Measurements from ENCODE around the gene RHOT2. TPM values are rescaled to one million over a fixed set of nuclear protein-coding genes. Genes with fewer than 3 reads are reported as not detected.

The RHOT2 gene
- total and polyA plus RNA-seq, 9 of the 15 experiments (the other 6 are each of a cell fraction or from before 2014, with no cell fraction given): 5.0 to 373 (median 112) TPM

DNA sequence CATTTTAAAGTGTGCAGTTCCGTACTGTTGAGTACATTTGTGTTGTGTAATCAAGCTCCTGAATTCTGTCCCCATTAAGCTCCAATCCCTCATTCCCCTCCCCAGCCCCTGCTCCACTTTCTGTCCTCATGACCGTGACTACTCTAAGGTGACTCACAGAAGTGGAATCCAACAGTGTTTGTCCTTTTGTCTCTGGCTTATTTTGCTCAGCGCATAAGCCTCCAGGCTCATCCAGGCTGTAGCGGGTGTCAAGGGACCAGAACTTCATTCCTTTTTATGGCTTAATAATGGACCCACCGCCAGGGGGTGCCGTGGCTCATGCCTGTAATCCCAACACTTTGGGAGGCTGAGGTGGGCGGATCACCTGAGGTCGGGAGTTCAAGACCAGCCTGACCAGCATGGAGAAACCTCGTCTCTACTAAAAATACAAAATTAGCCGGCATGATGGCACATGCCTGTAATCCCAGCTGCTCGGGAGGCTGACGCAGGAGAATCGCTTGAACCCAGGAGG, 44.9 kb downstream of the RHOT2 start (continued):
- TF ChIP-seq, protein P1, sequence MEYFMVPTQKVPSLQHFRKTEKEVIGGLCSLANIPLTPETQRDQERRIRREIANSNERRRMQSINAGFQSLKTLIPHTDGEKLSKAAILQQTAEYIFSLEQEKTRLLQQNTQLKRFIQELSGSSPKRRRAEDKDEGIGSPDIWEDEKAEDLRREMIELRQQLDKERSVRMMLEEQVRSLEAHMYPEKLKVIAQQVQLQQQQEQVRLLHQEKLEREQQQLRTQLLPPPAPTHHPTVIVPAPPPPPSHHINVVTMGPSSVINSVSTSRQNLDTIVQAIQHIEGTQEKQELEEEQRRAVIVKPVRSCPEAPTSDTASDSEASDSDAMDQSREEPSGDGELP (CRISPR knock-in tag; IDR thresholded peaks at IDR 0.05; ENCODE audit: borderline replicate concordance): peak; percentile 61; the same call in 1 of the 2 replicates
- TF ChIP-seq, protein P2, sequence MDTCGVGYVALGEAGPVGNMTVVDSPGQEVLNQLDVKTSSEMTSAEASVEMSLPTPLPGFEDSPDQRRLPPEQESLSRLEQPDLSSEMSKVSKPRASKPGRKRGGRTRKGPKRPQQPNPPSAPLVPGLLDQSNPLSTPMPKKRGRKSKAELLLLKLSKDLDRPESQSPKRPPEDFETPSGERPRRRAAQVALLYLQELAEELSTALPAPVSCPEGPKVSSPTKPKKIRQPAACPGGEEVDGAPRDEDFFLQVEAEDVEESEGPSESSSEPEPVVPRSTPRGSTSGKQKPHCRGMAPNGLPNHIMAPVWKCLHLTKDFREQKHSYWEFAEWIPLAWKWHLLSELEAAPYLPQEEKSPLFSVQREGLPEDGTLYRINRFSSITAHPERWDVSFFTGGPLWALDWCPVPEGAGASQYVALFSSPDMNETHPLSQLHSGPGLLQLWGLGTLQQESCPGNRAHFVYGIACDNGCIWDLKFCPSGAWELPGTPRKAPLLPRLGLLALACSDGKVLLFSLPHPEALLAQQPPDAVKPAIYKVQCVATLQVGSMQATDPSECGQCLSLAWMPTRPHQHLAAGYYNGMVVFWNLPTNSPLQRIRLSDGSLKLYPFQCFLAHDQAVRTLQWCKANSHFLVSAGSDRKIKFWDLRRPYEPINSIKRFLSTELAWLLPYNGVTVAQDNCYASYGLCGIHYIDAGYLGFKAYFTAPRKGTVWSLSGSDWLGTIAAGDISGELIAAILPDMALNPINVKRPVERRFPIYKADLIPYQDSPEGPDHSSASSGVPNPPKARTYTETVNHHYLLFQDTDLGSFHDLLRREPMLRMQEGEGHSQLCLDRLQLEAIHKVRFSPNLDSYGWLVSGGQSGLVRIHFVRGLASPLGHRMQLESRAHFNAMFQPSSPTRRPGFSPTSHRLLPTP (IDR thresholded peaks at IDR 0.05; ENCODE audit: borderline replicate concordance, extremely low read depth, insufficient read length): peak; percentile 10
- TF ChIP-seq STAG1 (CRISPR knock-in tag; IDR thresholded peaks at IDR 0.05; ENCODE audit: borderline replicate concordance): peak; percentile 56; the same call in 1 of the 2 replicates
- TF ChIP-seq RAD21 (CRISPR knock-in tag; conservative IDR thresholded peaks at IDR 0.05 in 1 of 2, IDR thresholded peaks at IDR 0.05 in 1 of 2): peak; percentile 61 to 75
- TF ChIP-seq, protein P3, sequence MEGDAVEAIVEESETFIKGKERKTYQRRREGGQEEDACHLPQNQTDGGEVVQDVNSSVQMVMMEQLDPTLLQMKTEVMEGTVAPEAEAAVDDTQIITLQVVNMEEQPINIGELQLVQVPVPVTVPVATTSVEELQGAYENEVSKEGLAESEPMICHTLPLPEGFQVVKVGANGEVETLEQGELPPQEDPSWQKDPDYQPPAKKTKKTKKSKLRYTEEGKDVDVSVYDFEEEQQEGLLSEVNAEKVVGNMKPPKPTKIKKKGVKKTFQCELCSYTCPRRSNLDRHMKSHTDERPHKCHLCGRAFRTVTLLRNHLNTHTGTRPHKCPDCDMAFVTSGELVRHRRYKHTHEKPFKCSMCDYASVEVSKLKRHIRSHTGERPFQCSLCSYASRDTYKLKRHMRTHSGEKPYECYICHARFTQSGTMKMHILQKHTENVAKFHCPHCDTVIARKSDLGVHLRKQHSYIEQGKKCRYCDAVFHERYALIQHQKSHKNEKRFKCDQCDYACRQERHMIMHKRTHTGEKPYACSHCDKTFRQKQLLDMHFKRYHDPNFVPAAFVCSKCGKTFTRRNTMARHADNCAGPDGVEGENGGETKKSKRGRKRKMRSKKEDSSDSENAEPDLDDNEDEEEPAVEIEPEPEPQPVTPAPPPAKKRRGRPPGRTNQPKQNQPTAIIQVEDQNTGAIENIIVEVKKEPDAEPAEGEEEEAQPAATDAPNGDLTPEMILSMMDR (IDR thresholded peaks at IDR 0.05 in 2 of 3, conservative IDR thresholded peaks at IDR 0.05 in 1 of 3; ENCODE audit: insufficient read depth in 2 of 3, low read depth in 1 of 3, low read length in 3 of 3): peak; percentile 59 to 70 (median 66)
- peak; percentile 44; the same call in 1 of the 2 replicates for TF ChIP-seq BCOR (IDR thresholded peaks at IDR 0.05)
- TF ChIP-seq ARID2 (IDR thresholded peaks at IDR 0.05): 0 out of 2 replicates have a peak, but pooled peaks have one; percentile 38
- TF ChIP-seq LCOR (CRISPR knock-in tag; IDR thresholded peaks at IDR 0.05): peak; percentile 38; the same call in 1 of the 2 replicates
- TF ChIP-seq, protein P4, sequence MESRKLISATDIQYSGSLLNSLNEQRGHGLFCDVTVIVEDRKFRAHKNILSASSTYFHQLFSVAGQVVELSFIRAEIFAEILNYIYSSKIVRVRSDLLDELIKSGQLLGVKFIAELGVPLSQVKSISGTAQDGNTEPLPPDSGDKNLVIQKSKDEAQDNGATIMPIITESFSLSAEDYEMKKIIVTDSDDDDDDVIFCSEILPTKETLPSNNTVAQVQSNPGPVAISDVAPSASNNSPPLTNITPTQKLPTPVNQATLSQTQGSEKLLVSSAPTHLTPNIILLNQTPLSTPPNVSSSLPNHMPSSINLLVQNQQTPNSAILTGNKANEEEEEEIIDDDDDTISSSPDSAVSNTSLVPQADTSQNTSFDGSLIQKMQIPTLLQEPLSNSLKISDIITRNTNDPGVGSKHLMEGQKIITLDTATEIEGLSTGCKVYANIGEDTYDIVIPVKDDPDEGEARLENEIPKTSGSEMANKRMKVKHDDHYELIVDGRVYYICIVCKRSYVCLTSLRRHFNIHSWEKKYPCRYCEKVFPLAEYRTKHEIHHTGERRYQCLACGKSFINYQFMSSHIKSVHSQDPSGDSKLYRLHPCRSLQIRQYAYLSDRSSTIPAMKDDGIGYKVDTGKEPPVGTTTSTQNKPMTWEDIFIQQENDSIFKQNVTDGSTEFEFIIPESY (CRISPR knock-in tag; IDR thresholded peaks at IDR 0.05): peak; percentile 94
- TF ChIP-seq, protein P5, sequence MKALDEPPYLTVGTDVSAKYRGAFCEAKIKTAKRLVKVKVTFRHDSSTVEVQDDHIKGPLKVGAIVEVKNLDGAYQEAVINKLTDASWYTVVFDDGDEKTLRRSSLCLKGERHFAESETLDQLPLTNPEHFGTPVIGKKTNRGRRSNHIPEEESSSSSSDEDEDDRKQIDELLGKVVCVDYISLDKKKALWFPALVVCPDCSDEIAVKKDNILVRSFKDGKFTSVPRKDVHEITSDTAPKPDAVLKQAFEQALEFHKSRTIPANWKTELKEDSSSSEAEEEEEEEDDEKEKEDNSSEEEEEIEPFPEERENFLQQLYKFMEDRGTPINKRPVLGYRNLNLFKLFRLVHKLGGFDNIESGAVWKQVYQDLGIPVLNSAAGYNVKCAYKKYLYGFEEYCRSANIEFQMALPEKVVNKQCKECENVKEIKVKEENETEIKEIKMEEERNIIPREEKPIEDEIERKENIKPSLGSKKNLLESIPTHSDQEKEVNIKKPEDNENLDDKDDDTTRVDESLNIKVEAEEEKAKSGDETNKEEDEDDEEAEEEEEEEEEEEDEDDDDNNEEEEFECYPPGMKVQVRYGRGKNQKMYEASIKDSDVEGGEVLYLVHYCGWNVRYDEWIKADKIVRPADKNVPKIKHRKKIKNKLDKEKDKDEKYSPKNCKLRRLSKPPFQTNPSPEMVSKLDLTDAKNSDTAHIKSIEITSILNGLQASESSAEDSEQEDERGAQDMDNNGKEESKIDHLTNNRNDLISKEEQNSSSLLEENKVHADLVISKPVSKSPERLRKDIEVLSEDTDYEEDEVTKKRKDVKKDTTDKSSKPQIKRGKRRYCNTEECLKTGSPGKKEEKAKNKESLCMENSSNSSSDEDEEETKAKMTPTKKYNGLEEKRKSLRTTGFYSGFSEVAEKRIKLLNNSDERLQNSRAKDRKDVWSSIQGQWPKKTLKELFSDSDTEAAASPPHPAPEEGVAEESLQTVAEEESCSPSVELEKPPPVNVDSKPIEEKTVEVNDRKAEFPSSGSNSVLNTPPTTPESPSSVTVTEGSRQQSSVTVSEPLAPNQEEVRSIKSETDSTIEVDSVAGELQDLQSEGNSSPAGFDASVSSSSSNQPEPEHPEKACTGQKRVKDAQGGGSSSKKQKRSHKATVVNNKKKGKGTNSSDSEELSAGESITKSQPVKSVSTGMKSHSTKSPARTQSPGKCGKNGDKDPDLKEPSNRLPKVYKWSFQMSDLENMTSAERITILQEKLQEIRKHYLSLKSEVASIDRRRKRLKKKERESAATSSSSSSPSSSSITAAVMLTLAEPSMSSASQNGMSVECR (CRISPR knock-in tag; IDR thresholded peaks at IDR 0.05): 0 out of 2 replicates have a peak, but pooled peaks have one; percentile 45

Measured in K562 (cell line).